HepG2 (cell line): ENCODE results near the gene SPATA12. TPM values are rescaled to one million over a fixed set of nuclear protein-coding genes. Genes with fewer than 3 reads are reported as not detected.

Source experiments
- ATAC-seq: fragments of 200-7000 bp; cut with Tn5 transposase; 3 replicates; pipeline ENCODE4 v1.9.1; 2020; ENCODE audit warnings: mild to moderate bottlenecking, moderate library complexity
- BruUV-seq: library from RNA; stranded (reverse); fragments of 400-500 nt; replicated peaks from 2 replicates; lab custom pipeline; 2021; lab: Mats Ljungman, UMichigan
- CTCF ChIA-PET: fragments of 300-600 bp; formaldehyde crosslinking; extraction: SDS; loops from one replicate; lab custom pipeline; 2021; ENCODE audit warnings: low total read pairs, inconsistent platforms, low intra/inter-chr PET ratio; lab: Yijun Ruan, JAX
- POLR2A ChIA-PET: fragments of 350-600 bp; sonication (Branson Sonifier 250); formaldehyde crosslinking; loops from one replicate; lab custom pipeline; 2020; ENCODE audit warnings: antibody characterized with exemption, inconsistent platforms; lab: Yijun Ruan, JAX
- DNase-seq: peaks from one replicate; pipeline ENCODE4 v3.0.0-alpha.2; 2015; ENCODE audit warnings: low spot score
- FAIRE-seq: peaks from 3 replicates; lab custom pipeline; 2011; peaks lifted over from hg19 to GRCh38; lab: Jason Lieb, UNC
- H2AFZ ChIP-seq: one replicate; pipeline ENCODE4 v1.6.1; 2011; ENCODE audit warnings: low read length, inconsistent platforms
- H3K27ac ChIP-seq: fragments of 300-600 bp; 3 replicates; pipeline ENCODE4 v1.8.0; 2011; ENCODE audit warnings: mixed run types, mild to moderate bottlenecking, mixed read lengths, low read length, inconsistent platforms; ENCODE audit not compliant: insufficient read depth; ENCODE audit errors: extremely low read length
- H3K27me3 ChIP-seq, 2 experiments: fragments of 200-600 bp in 1 of 2; 2 replicates in 1 of 2; 3 replicates in 1 of 2; pipeline versions ENCODE4 v1.6.0 to v1.8.0; 2011; ENCODE audit warnings: low read length in 2 of 2, mild to moderate bottlenecking in 2 of 2, moderate library complexity in 2 of 2, inconsistent platforms in 1 of 2; ENCODE audit not compliant: insufficient read depth in 2 of 2, control insufficient read depth in 1 of 2
- H3K36me3 ChIP-seq, 2 experiments: fragments of 200-600 bp in 1 of 2; replicated peaks in 1 of 2; 2 replicates in 1 of 2; 3 replicates in 1 of 2; pipeline versions ENCODE4 v1.5.1 to v1.8.0; 2011; ENCODE audit warnings: low read length in 2 of 2, inconsistent platforms in 1 of 2; ENCODE audit not compliant: insufficient read depth in 2 of 2, control insufficient read depth in 1 of 2
- H3K4me1 ChIP-seq: 2 replicates; pipeline ENCODE4 v1.5.1; 2012; ENCODE audit warnings: low read length, inconsistent platforms; ENCODE audit not compliant: insufficient read depth
- H3K4me2 ChIP-seq: 2 replicates; pipeline ENCODE4 v1.6.0; 2011; ENCODE audit warnings: low read depth, low read length, inconsistent platforms
- H3K4me3 ChIP-seq, 3 experiments: fragments of 200-600 bp in 1 of 3; sonication (generic), shearing (Covaris generic) in 1 of 3; replicated peaks in 1 of 3; 2 replicates each; pipeline ENCODE4 v1.5.1; 2011 to 2016; ENCODE audit warnings: low read length in 3 of 3, inconsistent platforms in 2 of 3, low read depth in 2 of 3, mild to moderate bottlenecking in 2 of 3, control low read depth in 1 of 3, mixed read lengths in 1 of 3; ENCODE audit not compliant: insufficient read depth in 1 of 3
- H3K79me2 ChIP-seq: one replicate; pipeline ENCODE4 v1.6.1; 2011; ENCODE audit warnings: low read length, inconsistent platforms; ENCODE audit not compliant: insufficient read depth
- H3K9ac ChIP-seq: 2 replicates; pipeline ENCODE4 v1.6.0; 2011; ENCODE audit warnings: mild to moderate bottlenecking, low read depth, low read length, inconsistent platforms; ENCODE audit not compliant: insufficient read depth
- H3K9me3 ChIP-seq: 2 replicates; pipeline ENCODE4 v1.5.1; 2012; ENCODE audit warnings: mild to moderate bottlenecking, low read length
- H4K20me1 ChIP-seq: 2 replicates; pipeline ENCODE4 v1.6.0; 2011; ENCODE audit warnings: inconsistent platforms, mild to moderate bottlenecking, low read length, moderate library complexity; ENCODE audit not compliant: insufficient read depth
- ETS1 ChIP-seq: sonication (generic); formaldehyde crosslinking; IDR thresholded peaks from 2 replicates; pipeline ENCODE4 v1.4.0; 2020; ENCODE audit warnings: missing genetic modification reagents
- KLF12 ChIP-seq: sonication (generic); formaldehyde crosslinking; IDR thresholded peaks from 2 replicates; pipeline ENCODE4 v1.4.0; 2020; ENCODE audit warnings: missing genetic modification reagents, borderline replicate concordance
- MBD4 ChIP-seq: IDR thresholded peaks from 2 replicates; pipeline ENCODE4 v1.6.1; 2012; ENCODE audit warnings: low read length, inconsistent platforms, borderline replicate concordance
- NFYB ChIP-seq: sonication (generic); formaldehyde crosslinking; IDR thresholded peaks from 2 replicates; pipeline ENCODE4 v1.4.0; 2020; ENCODE audit warnings: missing genetic modification reagents
- NR2C2 ChIP-seq: sonication (generic); formaldehyde crosslinking; IDR thresholded peaks from 2 replicates; pipeline ENCODE4 v1.4.0; 2020; ENCODE audit warnings: missing genetic modification reagents, mild to moderate bottlenecking, moderate library complexity, borderline replicate concordance
- NR3C1 ChIP-seq: sonication (generic); formaldehyde crosslinking; IDR thresholded peaks from 2 replicates; pipeline ENCODE4 v1.4.0; 2020; ENCODE audit warnings: missing genetic modification reagents
- ZNF121 ChIP-seq: sonication (generic); formaldehyde crosslinking; IDR thresholded peaks from 2 replicates; pipeline ENCODE4 v1.5.0; 2020; ENCODE audit warnings: mild to moderate bottlenecking, missing genetic modification reagents
- ZNF251 ChIP-seq: sonication (generic); formaldehyde crosslinking; IDR thresholded peaks from 2 replicates; pipeline ENCODE4 v1.9.0; 2021; ENCODE audit warnings: mild to moderate bottlenecking, missing genetic modification reagents
- ZNF446 ChIP-seq: sonication (generic); formaldehyde crosslinking; IDR thresholded peaks from 2 replicates; pipeline ENCODE4 v1.5.0; 2020; ENCODE audit warnings: mild to moderate bottlenecking, missing genetic modification reagents
- ZSCAN25 ChIP-seq: sonication (generic); formaldehyde crosslinking; IDR thresholded peaks from 2 replicates; pipeline ENCODE4 v1.8.0; 2022; ENCODE audit warnings: mild to moderate bottlenecking, missing genetic modification reagents
- WGBS: methylation state at CpG from one replicate; pipeline ENCODE4 v1.1.6; 2017; ENCODE audit warnings: low lambda C conversion rate; 5-methylcytosine and 5-hydroxymethylcytosine counted together
- in situ Hi-C: cut with HindIII; loops from 2 replicates; pipeline ENCODE4 v1.10.0; 2017; ENCODE audit warnings: low pct_unique_long_range_greater_than_20kb; ENCODE audit not compliant: extremely low pct_ligation_motif_present
- intact Hi-C: fragments of 100-400 bp; cut with micrococcal nuclease; formaldehyde crosslinking; loops from one replicate; pipeline ENCODE4 v1.10.0; 2022; ENCODE audit not compliant: unreplicated experiment
- polyA plus RNA-seq, 8 experiments: library from polyadenylated mRNA; depleted of rRNA in 3 of 8; stranded (reverse) in 7 of 8; unstranded in 1 of 8; fragments of >200 nt; fragmentation: Illumina TruSeq in 4 of 8; extraction: Trizol in 4 of 8; gene quantifications; 2 replicates each; pipeline versions ENCODE4 v1.2.1 to v1.2.3, GENCODE V29; 2011 to 2016; ENCODE audit warnings: low read depth in 4 of 8, missing spikeins in 1 of 8, mixed read lengths in 1 of 8; ENCODE audit not compliant: insufficient read depth in 1 of 8
- total RNA-seq, 5 experiments: library from RNA; depleted of rRNA; stranded (reverse); fragments of >200 nt; fragmentation: Illumina TruSeq; extraction: Trizol; gene quantifications; 2 replicates each; pipeline ENCODE4 v1.2.3, GENCODE V29; 2016; ENCODE audit warnings: low read depth in 1 of 5

The SPATA12 gene
- total and polyA plus RNA-seq, 2 of the 13 experiments (the other 11 are each of a cell fraction or from before 2014, with no cell fraction given) = 0.09 to 0.25 TPM

- Histone ChIP-seq H3K9me3 (no peaks in the 10 kb centered on the region), H4K20me1 (no peaks in the 10 kb centered on the region), H3K4me3 (no peak overlapping the region), H3K27me3 (no peaks in the 10 kb centered on the region), H3K36me3 (peaks cover 8 to 10% of the 10 kb centered on the region in 2 experiments; a peak in 4 of 5 replicates), H3K27ac (no peak overlapping the region), H2AFZ (no peak overlapping the region), H3K9ac (no peak overlapping the region), H3K4me2 (no peak overlapping the region), H3K4me1 (peaks cover 14% of the 10 kb centered on the region), H3K79me2 (no peaks in the 10 kb centered on the region)
- DNase-seq = no peak
- peak; percentile 26 for ATAC-seq
- no peak for FAIRE-seq
- intact Hi-C loops = loop anchor here (10.0 kb wide), 1 partner anchor 945 kb away; no protein-coding TSS in a partner anchor
- ChIA-PET POLR2A (interaction anchor here (0.7 kb wide), 1 partner anchor 72 kb away, joined by 3 read pairs; no protein-coding TSS in a partner anchor), CTCF (no interaction called here)
- WGBS = 94% methylated on average over 2 of the region's 2 CpGs
- no TSS peak for BruUV-seq
- TF ChIP-seq KLF12 (CRISPR knock-in tag) (no peak), ZNF121 (CRISPR knock-in tag) (no peak)
- in situ Hi-C loops = no loop called here
Observed at GRCh38 chr3:57029383-57029782, 31.1 kb upstream of the SPATA12 start.

GRCh38 chr3:57029924-57030323 is 30.5 kb upstream of the SPATA12 start:
- no TSS peak for BruUV-seq
- TF ChIP-seq NR2C2 (CRISPR knock-in tag) (no peak), ZSCAN25 (CRISPR knock-in tag) (no peak), NFYB (no peak), NR3C1 (CRISPR knock-in tag) (no peak), ZNF251 (CRISPR knock-in tag) (no peak), MBD4 (no peak), ZNF446 (CRISPR knock-in tag) (no peak), ETS1 (no peak)
- POLR2A ChIA-PET = no interaction called here
- no peaks in the 10 kb centered on the region for H3K9me3 ChIP-seq
- no peak overlapping the region for H2AFZ ChIP-seq
- peaks cover 14% of the 10 kb centered on the region for H3K4me1 ChIP-seq
- no peak overlapping the region for H3K9ac ChIP-seq
- 78% methylated on average over 7 of the region's 7 CpGs for WGBS
- peaks cover 7 to 8% of the 10 kb centered on the region in 2 experiments; a peak in 4 of 5 replicates for H3K36me3 ChIP-seq
- H3K27me3 ChIP-seq = no peaks in the 10 kb centered on the region
- no peaks in the 10 kb centered on the region for H4K20me1 ChIP-seq
- CTCF ChIA-PET = no interaction called here
- no peak overlapping the region for H3K4me3 ChIP-seq
- H3K4me2 ChIP-seq = no peak overlapping the region
- intact Hi-C loops (loop anchor here (10.0 kb wide), 1 partner anchor 945 kb away; no protein-coding TSS in a partner anchor), in situ Hi-C loops (no loop called here)
- FAIRE-seq = peak; percentile 39
- no peaks in the 10 kb centered on the region for H3K79me2 ChIP-seq
- ATAC-seq = peak; percentile 55
- DNase-seq = peak; percentile 15
- H3K27ac ChIP-seq = no peak overlapping the region
